NCI-H2171 treated with DMSO at 0.1 percent for 48 hours (cell line): ENCODE results near the gene SMIM15.
A peak's percentile ranks its signal among the peaks of the same experiment; 100 is the strongest.
"Not testable (repeated sequence)": the region's sequence is repeated elsewhere in the genome, so short reads cannot be mapped to it uniquely, and the experiment has no call there.

Experiments
- DNase-seq: peaks from one replicate; lab custom pipeline; 2025; lab: John Stamatoyannopoulos, UW

Gene SMIM15

DNA sequence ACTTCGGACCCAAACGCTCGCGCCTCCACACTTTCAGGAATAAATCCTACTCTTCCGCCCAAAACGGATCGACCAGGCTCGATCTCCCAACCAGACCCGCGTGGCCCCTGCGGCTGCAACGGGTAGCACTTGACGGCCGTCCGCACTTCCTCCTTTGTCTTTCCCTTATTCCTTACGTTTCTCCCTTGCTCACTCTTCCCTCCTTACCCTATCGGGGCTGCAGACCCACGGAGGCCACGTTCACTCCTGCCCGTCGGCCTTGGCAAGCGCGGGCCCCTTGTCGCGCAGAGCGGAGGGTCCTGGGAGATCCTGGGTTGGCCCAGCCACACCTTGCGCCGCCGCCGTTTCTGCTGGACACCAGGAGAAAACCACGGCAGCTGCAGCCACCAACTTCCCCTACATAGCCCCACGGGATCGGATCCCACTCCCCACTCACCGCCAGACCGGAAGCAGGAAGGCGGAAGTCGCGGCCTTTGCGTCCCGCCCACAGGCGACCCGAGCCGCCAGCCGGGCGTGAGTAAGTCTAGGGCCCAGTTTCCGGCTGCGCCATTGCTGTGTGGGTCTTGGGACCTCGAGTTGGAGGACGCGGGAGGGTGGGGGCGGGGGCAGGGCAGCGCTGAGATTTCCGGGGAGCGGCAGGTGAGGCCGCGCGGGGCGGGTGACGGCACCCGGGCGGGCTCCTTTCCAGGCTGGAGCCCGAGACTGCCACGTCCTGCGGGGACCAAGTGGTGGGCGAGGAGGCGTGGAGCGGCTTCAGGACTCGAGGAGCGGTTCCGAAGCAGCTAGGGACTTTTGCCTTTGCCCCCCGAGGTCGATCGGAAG is at the start of gene SMIM15:
TSS of gene SMIM15 (minus strand) at position 459 of the 822 bp plus-strand sequence. CDS start 2,297 bp downstream, outside the sequence.
- DNase-seq = peak; percentile 77

DNA sequence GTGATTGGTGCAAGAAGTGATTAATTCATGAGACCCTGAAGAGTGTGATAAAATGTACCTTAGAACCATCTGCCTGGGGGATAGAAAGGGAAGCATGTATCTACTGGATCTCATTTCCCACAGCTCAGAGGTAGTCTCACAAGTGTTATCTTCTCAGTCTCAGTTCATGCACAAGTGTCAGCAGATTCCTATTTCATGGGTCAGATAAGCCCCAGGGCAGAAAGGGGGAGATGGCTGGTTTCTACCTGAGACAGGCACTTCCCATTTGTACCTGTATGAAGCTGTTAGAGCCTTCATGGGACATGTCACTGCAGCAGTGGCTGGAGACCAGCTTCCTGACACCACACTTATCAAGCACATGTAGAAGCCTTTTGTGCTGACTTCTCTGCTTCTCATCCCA is 45.6 kb upstream of the SMIM15 start:
- DNase-seq = no peak

GRCh38 chr5:61205013-61205412 is 42.7 kb upstream of the SMIM15 start:
- no peak for DNase-seq

- no peak for DNase-seq
These were observed 39.9 kb upstream of the SMIM15 start for GRCh38 chr5:61202213-61202612.

GRCh38 chr5:61200582-61201155 is 38.4 kb upstream of the SMIM15 start:
- DNase-seq = no peak

- DNase-seq = no peak
These were observed 36.3 kb upstream of the SMIM15 start for GRCh38 chr5:61198606-61199005.

DNA sequence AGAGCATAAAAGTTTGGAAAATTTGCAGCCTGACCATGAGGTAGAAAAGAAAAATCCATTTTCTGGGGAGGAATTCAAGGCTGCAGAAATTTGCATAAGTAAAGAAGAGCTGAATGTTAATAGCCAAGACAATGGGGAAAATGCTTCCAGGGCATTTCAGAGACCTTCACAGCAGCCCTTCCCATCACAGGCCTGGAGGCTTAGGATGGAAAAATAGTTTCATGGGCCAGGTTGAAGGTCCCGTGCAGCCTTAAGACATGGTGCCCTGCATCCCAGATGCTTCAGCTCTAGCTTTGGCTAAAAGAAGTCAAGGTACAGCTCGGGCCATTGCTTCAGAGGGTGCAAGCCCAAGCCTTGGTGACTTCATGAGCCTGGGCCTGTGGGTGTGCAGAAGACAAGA is 25.6 kb upstream of the SMIM15 start:
- not testable (repeated sequence) for DNase-seq

- not testable (repeated sequence) for DNase-seq
These were observed 25.1 kb upstream of the SMIM15 start for GRCh38 chr5:61187352-61187751.

DNA sequence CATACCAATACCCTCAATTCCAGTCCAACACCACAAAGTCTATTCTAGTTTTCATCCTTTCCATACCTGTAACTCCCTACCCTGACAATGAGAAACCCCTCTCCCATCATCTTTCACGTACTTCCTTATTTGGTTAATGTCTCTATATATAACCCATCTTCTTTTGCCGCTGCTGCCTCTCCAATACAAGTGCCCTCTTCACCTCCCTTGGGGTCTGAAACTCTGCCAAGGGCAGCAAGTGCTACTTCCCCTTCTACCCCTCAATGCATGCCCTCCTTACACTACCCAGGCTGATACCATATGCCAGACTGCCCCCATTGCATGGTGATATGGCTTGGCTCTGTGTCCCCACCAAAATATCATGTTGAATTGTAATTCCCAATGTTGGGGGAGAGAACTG is 24.4 kb upstream of the SMIM15 start:
- no peak for DNase-seq

DNA sequence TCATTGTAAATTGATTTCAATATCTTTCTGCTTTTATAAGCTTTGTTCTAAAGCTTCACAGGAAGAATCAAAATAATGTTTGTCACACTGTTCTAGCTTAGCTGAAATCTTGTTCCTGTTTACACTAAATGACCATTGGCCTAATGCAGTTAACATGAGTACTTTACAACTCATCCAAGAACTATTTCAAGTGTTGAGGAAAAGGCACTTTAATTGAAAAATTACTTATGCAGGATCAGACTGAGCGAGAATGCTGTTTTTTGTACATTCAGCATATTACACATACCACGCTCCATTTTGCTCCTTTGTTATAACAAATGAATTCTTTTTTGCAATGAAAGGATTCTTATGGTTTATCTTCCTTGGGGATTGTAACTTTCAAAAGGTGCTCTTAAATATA is 22.4 kb upstream of the SMIM15 start:
- no peak for DNase-seq

DNA sequence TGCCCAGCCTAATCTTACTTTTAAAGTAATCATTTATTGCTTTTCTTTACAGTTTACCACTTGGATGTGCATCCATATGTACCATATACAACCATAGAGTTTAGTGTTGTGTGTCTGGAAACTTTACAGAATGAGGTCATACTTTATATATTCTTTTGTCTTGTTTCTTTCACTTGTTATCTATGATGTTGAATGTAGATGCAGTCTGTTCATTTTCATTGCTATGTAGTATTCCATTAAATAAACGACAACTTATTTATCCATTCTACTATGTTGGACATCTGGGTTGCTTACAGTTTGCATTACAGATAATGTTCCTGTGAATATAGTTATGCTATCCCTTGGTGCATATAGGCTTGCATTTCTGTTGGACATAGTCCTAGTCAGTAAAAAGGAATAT is 21.3 kb upstream of the SMIM15 start:
- no peak for DNase-seq

GRCh38 chr5:61182449-61182848 is 20.2 kb upstream of the SMIM15 start:
- DNase-seq = no peak

- DNase-seq = no peak
These were observed 18.6 kb upstream of the SMIM15 start for GRCh38 chr5:61180886-61181285.

DNA sequence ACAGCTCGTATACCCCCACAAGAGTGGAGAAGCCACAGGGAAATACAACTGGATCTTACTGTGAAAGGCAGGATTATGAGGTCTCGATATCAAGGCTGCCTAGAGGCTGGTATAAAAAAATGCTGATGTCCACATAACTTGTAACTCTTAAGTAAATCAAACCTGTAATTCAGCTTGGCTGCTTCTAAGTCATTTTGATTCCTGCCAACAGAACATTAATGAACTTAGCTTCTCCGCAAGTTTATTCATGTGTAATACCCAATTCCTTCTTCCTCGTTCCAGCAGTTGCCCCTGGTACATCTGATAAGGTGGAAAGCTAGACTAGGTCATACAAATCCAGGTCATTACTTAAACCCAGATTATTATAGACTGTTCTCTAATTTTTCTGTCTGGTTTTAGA is 16.4 kb upstream of the SMIM15 start:
- no peak for DNase-seq

DNA sequence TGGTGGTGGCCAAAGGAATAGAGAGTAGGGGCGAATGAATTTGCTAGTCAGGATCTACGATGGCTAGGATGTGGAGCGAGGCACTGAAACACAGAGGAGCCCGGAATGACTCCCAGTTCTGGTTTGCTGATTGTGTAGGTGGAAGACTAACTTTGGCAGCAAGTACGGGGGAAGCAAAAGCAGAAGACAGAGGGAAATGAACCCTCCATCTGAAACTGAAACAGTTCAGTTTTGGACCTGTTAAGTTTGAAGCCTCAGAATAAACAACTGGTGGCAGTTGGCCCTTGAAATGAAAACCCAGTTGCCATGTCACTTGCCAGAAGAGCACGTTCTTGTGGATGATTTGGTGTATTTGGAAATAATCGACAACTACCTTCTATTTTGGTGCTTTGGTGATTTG is 15.4 kb upstream of the SMIM15 start:
- DNase-seq = no peak

- DNase-seq = no peak
These were observed 14.8 kb upstream of the SMIM15 start for GRCh38 chr5:61177070-61177469.

DNA sequence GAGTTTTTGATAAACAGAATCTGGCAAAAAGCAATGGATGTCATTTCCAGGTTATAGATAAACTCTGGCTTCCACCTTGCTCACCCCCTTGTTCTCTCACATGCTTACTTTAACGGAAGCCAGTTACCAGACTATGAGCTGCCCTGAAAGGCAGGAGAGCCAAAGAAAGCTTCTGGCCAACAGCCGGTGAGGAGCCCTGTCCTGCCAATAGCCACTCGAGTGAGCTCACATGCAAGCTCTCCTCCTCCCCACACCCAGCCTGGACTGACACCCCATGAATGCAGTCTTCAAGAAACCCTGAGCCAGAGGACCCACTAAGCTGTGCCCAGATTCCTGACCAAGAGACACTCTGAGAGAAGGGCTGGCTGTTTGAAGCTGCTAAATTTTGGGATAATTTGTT is 14.4 kb upstream of the SMIM15 start:
- no peak for DNase-seq

GRCh38 chr5:61171479-61171878 is 9.2 kb upstream of the SMIM15 start:
- no peak for DNase-seq

- no peak for DNase-seq
These were observed 6.7 kb upstream of the SMIM15 start for GRCh38 chr5:61168951-61169350.

DNA sequence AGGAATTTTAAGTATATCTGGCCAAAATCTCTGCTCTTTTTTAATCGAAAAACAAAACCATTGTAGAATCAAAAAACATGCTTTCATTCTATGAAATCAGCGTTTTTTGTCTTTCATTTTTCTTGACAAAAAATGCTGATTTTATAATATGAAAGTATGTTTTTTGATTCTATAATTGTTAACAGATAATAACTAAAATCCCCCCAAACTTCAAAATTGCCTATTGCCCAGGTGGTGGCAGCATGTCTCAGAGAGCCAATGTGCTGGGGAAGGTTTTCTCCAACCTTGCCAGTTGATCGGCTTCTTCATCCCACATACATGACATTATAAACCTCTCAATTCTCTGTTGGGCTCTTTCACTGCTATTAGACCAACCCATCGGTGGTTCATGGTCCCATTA is 5.1 kb upstream of the SMIM15 start:
- peak; percentile 0 for DNase-seq

GRCh38 chr5:61163905-61164304 is 1.6 kb upstream of the SMIM15 start:
- DNase-seq = no peak

GRCh38 chr5:61162832-61163567 is 732 bp upstream of the SMIM15 start:
- DNase-seq = peak; percentile 45

- no peak for DNase-seq
These were observed 1.8 kb downstream of the SMIM15 start for GRCh38 chr5:61160497-61160896.
